HL-60/S4 treated with retinoic acid at 250 ng/mL for 4 days and 3 days (cell line): ENCODE data around the gene MCM7.

Experiments used
- in situ Hi-C: fragments of 300-500 bp; cut with MboI; formaldehyde crosslinking; loops from 2 replicates; pipeline ENCODE4 v1.7.0; 2022; ENCODE audit warnings: low sequenced_read_pairs

Gene MCM7

DNA sequence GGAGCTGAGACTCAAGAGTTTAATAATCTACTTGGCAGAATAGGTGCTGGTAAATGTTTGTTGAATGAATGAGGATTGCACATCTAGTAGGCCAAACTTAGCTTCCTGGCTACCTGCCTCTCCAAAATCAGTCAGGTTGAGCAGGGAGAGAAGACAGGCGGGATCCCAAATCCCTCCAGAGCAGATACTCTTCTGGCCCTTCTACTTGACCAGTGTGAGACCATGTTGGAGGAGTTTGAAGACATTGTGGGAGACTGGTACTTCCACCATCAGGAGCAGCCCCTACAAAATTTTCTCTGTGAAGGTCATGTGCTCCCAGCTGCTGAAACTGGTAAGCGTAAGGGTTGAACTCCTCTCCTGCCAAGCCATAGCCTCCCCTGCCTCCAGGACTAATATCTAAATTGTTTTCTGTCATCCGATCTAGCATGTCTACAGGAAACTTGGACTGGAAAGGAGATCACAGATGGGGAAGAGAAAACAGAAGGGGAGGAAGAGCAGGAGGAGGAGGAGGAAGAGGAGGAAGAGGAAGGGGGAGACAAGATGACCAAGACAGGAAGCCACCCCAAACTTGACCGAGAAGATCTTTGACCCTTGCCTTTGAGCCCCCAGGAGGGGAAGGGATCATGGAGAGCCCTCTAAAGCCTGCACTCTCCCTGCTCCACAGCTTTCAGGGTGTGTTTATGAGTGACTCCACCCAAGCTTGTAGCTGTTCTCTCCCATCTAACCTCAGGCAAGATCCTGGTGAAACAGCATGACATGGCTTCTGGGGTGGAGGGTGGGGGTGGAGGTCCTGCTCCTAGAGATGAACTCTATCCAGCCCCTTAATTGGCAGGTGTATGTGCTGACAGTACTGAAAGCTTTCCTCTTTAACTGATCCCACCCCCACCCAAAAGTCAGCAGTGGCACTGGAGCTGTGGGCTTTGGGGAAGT is 23.4 kb upstream of the MCM7 start:
- in situ Hi-C loops: no loop called here

GRCh38 chr7:100122568-100122967 is 21.4 kb upstream of the MCM7 start:
- in situ Hi-C loops: no loop called here

DNA sequence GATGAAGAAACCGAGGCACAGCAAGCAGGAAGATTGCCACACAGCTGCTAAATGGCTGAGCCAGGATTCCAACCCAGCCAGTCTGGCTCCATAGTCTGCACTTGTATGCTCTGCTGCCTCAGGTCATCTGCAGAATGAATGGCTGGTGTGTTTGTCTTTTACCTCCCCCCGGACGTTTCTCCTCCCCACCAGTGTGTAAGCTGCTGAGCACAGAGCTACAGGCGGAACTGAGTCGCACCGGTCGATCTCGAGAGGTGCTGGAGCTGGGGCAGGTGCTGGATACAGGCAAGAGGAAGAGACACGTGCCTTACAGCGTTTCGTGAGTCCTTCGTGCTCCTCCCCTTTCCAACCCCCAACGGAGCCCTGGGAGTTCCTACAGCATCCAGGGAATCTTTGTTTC is 20.9 kb upstream of the MCM7 start:
- in situ Hi-C loops: no loop called here

DNA sequence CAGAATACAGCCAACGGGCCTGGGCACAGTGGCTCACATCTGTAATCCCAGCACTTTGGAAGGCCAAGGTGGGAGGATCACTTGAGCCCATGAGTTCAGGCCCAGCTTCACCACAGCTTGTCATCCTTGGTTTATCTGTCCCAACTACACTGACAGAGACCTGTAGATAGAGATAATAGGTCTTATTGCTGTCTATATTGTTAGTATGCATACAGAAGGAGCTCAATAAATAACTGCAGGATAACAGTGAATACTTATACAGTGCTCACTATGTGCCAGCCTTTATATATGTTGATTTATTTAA is 19.5 kb upstream of the MCM7 start:
- in situ Hi-C loops: no loop called here

GRCh38 chr7:100119970-100120732 is 19.0 kb upstream of the MCM7 start:
- in situ Hi-C loops: no loop called here

DNA sequence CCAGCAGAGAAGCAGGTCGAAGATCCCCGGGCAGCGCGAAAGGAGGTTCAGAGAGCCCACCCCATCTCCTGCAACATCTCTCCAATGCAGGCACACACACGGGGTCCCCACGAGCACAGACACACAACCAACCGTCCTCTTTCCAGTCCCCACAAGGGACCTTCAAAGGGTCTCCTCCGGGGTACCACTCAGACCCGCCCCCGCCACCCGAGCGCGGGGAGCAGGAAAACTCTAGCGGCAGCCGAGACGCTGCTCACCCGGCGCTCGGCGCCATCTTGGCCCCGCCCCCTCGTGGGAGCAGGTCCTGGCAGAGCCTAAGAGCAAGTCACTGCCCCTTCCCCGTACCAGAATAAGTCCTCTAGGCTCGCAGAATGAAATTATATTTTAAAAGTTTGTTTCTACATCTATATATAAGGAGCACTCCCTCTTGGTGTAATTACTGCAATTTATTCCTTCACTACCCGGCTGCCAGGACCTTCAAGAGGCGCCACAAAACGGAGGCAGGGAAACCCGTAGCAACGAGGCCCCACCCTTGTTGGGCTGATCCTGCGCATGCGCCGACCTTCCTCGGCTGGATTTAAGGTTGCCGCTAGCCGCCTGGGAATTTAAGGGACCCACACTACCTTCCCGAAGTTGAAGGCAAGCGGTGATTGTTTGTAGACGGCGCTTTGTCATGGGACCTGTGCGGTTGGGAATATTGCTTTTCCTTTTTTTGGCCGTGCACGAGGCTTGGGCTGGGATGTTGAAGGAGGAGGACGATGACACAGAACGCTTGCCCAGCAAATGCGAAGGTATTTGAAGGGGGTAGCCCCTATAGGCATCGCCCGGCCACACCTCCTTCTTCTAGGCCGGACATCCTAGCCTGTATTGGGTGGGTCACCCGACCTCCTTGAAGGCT is 18.1 kb upstream of the MCM7 start, which contains the start of the genes CNPY4 and TAF6:
Gene CNPY4, plus strand, starts transcription at position 563 of the 898 bp plus-strand sequence. Its CDS starts 111 bp downstream, at position 674.
Gene TAF6, minus strand, starts transcription at position 287 of the 898 bp plus-strand sequence. CDS start 5,149 bp downstream, outside the sequence.
- in situ Hi-C loops: no loop called here

DNA sequence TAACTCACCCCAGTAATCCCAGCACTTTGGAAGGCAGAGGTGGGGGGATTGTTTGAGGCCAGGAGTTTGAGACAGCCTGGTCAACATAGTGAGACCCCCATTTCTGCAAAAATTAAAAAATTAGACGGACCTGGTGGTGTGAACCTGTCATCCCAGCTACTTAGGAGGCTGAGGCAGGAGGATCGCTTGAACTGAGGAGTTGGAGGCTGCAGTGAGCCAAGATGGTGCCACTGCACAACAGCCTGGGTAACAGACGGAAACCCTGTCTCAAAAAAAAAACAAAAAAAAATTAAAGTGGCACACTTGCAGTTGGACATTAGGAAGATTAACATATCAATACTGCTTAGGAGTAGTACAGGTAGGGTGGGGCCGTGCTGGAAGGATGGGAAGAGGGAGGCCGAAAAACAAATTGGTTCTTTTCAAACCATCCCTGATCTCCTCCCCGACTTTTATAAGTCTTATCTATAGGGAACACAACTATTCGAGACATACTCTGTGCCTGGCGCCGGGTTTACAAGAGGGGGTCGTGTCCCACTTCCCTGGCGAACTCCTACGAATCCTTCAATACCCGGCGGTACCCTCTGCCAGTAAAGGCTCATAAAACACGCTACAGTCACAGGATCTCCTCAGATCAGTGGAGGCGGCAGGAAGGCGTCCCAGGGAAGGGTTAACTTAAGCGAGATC is 17.3 kb upstream of the MCM7 start:
- in situ Hi-C loops: no loop called here

GRCh38 chr7:100115026-100115425 is 13.8 kb upstream of the MCM7 start:
- in situ Hi-C loops: no loop called here

- in situ Hi-C loops: no loop called here
These were observed 10.7 kb upstream of the MCM7 start for GRCh38 chr7:100111914-100112313.

- in situ Hi-C loops: no loop called here
These were observed 10.0 kb upstream of the MCM7 start for GRCh38 chr7:100111156-100111555.

GRCh38 chr7:100109521-100110163 is 8.4 kb upstream of the MCM7 start:
- in situ Hi-C loops: no loop called here

- in situ Hi-C loops: no loop called here
These were observed 6.7 kb upstream of the MCM7 start for GRCh38 chr7:100107890-100108289.

GRCh38 chr7:100107125-100107737 is 6.0 kb upstream of the MCM7 start:
- in situ Hi-C loops: no loop called here

DNA sequence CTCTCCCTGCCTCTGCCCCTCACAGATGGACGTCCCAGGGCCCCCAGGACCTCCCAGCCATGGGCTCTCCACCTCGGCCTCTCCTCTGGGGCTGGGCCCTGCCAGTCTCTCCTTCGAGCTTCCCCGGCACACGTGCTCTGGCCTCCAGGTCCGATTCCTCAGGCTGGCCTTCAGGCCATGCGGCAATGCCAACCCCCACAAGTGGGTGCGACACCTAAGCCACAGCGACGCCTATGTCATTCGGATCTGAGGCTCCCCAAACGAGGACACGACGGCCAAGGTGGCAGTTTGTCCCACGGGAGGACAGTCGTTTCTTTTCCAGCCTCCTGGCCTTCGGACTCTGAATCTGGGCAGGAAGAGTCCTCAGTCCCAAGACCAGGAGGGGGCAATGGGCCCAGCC is 5.4 kb upstream of the MCM7 start:
- in situ Hi-C loops: no loop called here

DNA sequence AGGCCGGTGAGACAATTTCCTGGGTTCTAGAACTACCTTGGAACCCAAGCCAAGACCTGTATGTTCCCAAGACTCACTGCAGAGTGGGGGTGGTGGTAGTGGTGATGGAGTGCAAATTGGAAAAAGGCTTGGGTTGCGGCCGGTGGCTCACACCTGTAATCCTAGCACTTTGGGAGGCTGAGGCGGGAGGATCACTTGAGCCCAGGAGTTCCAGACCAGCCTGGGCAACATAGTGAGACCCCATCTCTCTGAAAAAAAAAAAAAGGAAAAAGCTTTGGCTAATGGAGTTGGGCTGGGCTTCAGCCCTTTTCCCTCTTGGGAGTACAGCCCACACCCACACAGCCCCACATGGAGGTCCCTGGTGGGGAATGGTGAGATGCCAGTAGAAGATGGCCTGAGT is 4.3 kb upstream of the MCM7 start:
- in situ Hi-C loops: no loop called here

DNA sequence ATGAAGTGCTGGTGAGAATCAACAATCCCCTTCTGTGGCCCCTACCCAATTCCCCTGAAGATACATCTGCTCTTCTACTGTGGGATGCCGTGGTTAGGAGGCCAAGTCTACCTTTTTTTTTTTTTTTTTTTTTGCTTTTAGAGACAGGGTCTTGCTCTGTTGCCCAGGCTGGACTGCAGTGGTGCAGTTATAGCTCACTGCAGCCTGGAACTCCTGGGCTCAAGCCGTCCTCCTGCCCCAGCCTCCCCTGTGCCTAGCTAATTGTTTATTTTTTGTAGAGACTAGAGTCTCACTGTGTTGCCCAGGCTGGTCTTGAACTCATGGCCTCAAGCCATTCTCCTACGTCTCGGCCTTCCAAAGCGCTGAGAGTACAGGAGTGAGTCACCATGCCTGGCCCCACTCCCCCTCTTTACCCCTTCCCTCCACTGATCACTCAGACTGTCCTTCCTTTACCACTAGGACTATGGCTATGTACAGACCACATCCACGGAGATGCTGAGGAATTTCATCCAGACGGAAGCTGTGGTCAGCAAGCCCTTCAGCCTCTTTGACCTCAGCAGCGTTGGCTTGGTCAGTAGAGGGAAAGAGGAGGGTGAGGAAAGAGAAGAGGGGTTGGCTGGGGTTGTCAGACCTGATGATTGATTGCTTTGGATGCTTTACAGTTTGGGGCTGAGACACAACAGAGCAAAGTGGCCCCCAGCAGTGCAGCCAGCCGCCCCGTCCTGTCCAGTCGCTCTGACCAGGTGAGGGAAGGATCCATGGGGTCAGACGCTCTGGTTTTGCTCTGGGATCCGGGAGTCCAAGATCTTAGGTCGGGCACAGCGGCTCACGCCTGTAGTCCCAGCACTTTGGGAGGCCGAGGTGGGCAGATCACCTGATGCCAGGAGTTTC is 2.0 kb upstream of the MCM7 start:
- in situ Hi-C loops: no loop called here

- in situ Hi-C loops: no loop called here
These were observed 679 bp downstream of the MCM7 start for GRCh38 chr7:100100420-100101015.

DNA sequence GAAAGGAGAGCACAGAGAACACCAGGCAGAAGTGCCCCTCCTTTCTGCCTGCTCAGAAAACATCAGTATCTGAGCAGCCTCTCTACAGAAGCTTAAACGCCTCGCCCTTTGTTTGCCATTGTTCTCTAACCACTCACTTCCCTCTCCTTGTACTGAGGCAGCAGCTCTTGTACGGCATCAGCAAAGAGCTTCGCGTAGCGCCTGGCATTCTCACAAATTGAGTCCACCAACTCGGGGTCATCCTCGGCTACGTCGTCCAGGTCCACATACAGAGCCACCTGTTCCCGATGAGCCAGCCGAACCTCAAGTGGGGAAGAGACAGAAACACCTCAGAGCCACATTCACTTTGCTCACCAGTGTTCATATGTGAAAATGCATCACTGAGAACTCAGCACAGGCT is 1.7 kb downstream of the MCM7 start:
- in situ Hi-C loops: no loop called here
